CD14-positive monocyte (primary cell): ENCODE results near the gene PGLYRP2. TPM values are rescaled to one million over a fixed set of nuclear protein-coding genes. Genes with fewer than 3 reads are reported as not detected.

Source experiments
- DNase-seq, 3 donors: peaks; one replicate each; pipeline ENCODE4 v3.0.0-alpha.2; 2011 to 2022
- H2AFZ ChIP-seq: 2 replicates; pipeline ENCODE4 v1.6.0; 2012; ENCODE audit warnings: mild to moderate bottlenecking, low read depth, low read length, inconsistent platforms; ENCODE audit not compliant: insufficient read depth, poor library complexity, severe bottlenecking
- H3K27ac ChIP-seq, 2 donors: 1 replicate in 1 of 2; 2 replicates in 1 of 2; pipeline ENCODE4 v1.5.1; 2012 to 2013; ENCODE audit warnings: low read length in 2 of 2, control low read depth in 1 of 2, inconsistent platforms in 1 of 2, low read depth in 1 of 2, mild to moderate bottlenecking in 1 of 2
- H3K27me3 ChIP-seq, 2 donors: one replicate each; pipeline versions ENCODE4 v1.6.0 to v1.6.1; 2011 to 2013; ENCODE audit warnings: low read length in 2 of 2; ENCODE audit not compliant: control insufficient read depth in 2 of 2, insufficient read depth in 2 of 2
- H3K36me3 ChIP-seq, 2 donors: replicated peaks in 1 of 2; 1 replicate in 1 of 2; 2 replicates in 1 of 2; pipeline versions ENCODE4 v1.5.1 to v1.6.1; 2012 to 2013; ENCODE audit warnings: low read length in 2 of 2, control low read depth in 1 of 2, inconsistent platforms in 1 of 2, mild to moderate bottlenecking in 1 of 2; ENCODE audit not compliant: insufficient read depth in 2 of 2, control insufficient read depth in 1 of 2
- H3K4me1 ChIP-seq, 2 donors: 1 replicate in 1 of 2; 2 replicates in 1 of 2; pipeline versions ENCODE4 v1.5.1 to v1.6.1; 2012 to 2013; ENCODE audit warnings: low read length in 2 of 2, control low read depth in 1 of 2, inconsistent platforms in 1 of 2, mild to moderate bottlenecking in 1 of 2, moderate library complexity in 1 of 2; ENCODE audit not compliant: insufficient read depth in 2 of 2, control insufficient read depth in 1 of 2
- H3K4me2 ChIP-seq: replicated peaks from 2 replicates; pipeline ENCODE3; 2012; ENCODE audit warnings: low read length, moderate library complexity, mild to moderate bottlenecking; ENCODE audit not compliant: poor library complexity, severe bottlenecking; ENCODE audit errors: extremely low read depth
- H3K4me3 ChIP-seq, 3 experiments: fragments of 200-600 bp in 1 of 3; sonication (generic) in 1 of 3; replicated peaks in 1 of 3; 1 replicate in 2 of 3; 2 replicates in 1 of 3; pipeline ENCODE4 v1.5.1; 2011 to 2013; ENCODE audit warnings: low read length in 3 of 3, mild to moderate bottlenecking in 3 of 3, control low read depth in 2 of 3, low read depth in 2 of 3, inconsistent platforms in 1 of 3, moderate library complexity in 1 of 3
- H3K79me2 ChIP-seq: 2 replicates; pipeline ENCODE4 v1.6.0; 2012; ENCODE audit warnings: mild to moderate bottlenecking, control low read depth, inconsistent platforms, low read length, moderate library complexity; ENCODE audit not compliant: insufficient read depth
- H3K9ac ChIP-seq: 2 replicates; pipeline ENCODE4 v1.6.0; 2017; ENCODE audit warnings: low read length, mild to moderate bottlenecking; ENCODE audit not compliant: insufficient read depth, poor library complexity, severe bottlenecking
- H3K9me3 ChIP-seq, 2 donors: replicated peaks in 1 of 2; 1 replicate in 1 of 2; 2 replicates in 1 of 2; pipeline versions ENCODE4 v1.5.1 to v1.6.1; 2012 to 2013; ENCODE audit warnings: low read length in 2 of 2, control low read depth in 1 of 2; ENCODE audit not compliant: control insufficient read depth in 1 of 2, insufficient read depth in 1 of 2
- H4K20me1 ChIP-seq: 2 replicates; pipeline ENCODE4 v1.6.0; 2012; ENCODE audit warnings: mild to moderate bottlenecking, low read length, control low read depth, moderate library complexity; ENCODE audit not compliant: insufficient read depth
- H3K27ac Mint-ChIP-seq, 7 donors: one replicate each; pipeline ENCODE4 v1.8.0; 2020; ENCODE audit warnings: mild to moderate bottlenecking in 7 of 7, mixed read lengths in 7 of 7, moderate library complexity in 6 of 7, inconsistent platforms in 2 of 7
- H3K27me3 Mint-ChIP-seq, 3 donors: one replicate each; pipeline ENCODE4 v1.8.0; 2021 to 2022; ENCODE audit warnings: low read depth in 3 of 3, mild to moderate bottlenecking in 3 of 3, mixed read lengths in 3 of 3, moderate library complexity in 3 of 3, inconsistent platforms in 1 of 3
- H3K36me3 Mint-ChIP-seq, 2 donors: one replicate each; pipeline ENCODE4 v1.8.0; 2020; ENCODE audit warnings: mixed read lengths in 2 of 2, inconsistent platforms in 1 of 2, mild to moderate bottlenecking in 1 of 2
- H3K4me1 Mint-ChIP-seq: one replicate; pipeline ENCODE4 v1.8.0; 2020; ENCODE audit warnings: mild to moderate bottlenecking, mixed read lengths
- H3K4me3 Mint-ChIP-seq, 2 donors: one replicate each; pipeline ENCODE4 v1.8.0; 2020; ENCODE audit warnings: mild to moderate bottlenecking in 2 of 2, mixed read lengths in 2 of 2, moderate library complexity in 1 of 2
- H3K9me3 Mint-ChIP-seq, 7 donors: one replicate each; pipeline ENCODE4 v1.8.0; 2020 to 2022; ENCODE audit warnings: mixed read lengths in 7 of 7, mild to moderate bottlenecking in 6 of 7, moderate library complexity in 6 of 7, inconsistent platforms in 2 of 7
- CTCF ChIP-seq: fragments of 200-600 bp; IDR thresholded peaks from one replicate; pipeline ENCODE4 v1.8.0; 2022; ENCODE audit warnings: antibody characterized with exemption, mild to moderate bottlenecking
- WGBS: methylation state at CpG from one replicate; pipeline ENCODE4 v1.1.5; 2013; ENCODE audit warnings: missing lambda C conversion rate; ENCODE audit not compliant: insufficient coverage; 5-methylcytosine and 5-hydroxymethylcytosine counted together
- intact Hi-C, 2 donors: fragments of 100-400 bp; cut with micrococcal nuclease; formaldehyde crosslinking; loops; one replicate each; pipeline versions ENCODE4 v1.15.0 to v1.15.1; 2023
- polyA plus RNA-seq, 3 donors: library from polyadenylated mRNA; depleted of rRNA in 1 of 3; unstranded in 2 of 3; stranded (reverse) in 1 of 3; fragments of 300-500 nt in 2 of 3; fragments of >200 nt in 1 of 3; fragmentation: Illumina TruSeq in 2 of 3; gene quantifications; 1 replicate in 2 of 3; 2 replicates in 1 of 3; pipeline ENCODE4 v1.2.3, GENCODE V29; 2012 to 2021

PGLYRP2 gene
- polyA plus RNA-seq, 3 donors, result 0.03 to 0.32 (median 0.15) TPM

GRCh38 chr19:15502264-15502663, 23.0 kb upstream of the PGLYRP2 start:
- Mint-ChIP-seq H3K4me1 (no peaks in the 10 kb centered on the region), H3K4me3 (no peak overlapping the region), H3K27me3 (peaks cover 17 to 30% (median 20%) of the 10 kb centered on the region in 3 donors), H3K9me3 (peaks cover 0 to 9% (median 3%) of the 10 kb centered on the region in 7 donors), H3K27ac (no peak overlapping the region), H3K36me3 (no peaks in the 10 kb centered on the region)
- intact Hi-C loops, result no loop called here
- peaks cover 0 to 7% of the 10 kb centered on the region in 2 donors for H3K27me3 ChIP-seq
- no peaks in the 10 kb centered on the region for H3K79me2 ChIP-seq
- no peaks in the 10 kb centered on the region for H3K36me3 ChIP-seq
- H3K9ac ChIP-seq, result no peak overlapping the region
- H3K4me3 ChIP-seq, result no peak overlapping the region
- no peak overlapping the region for H2AFZ ChIP-seq
- 38% methylated on average over 1 of the region's 1 CpG for WGBS
- no peak for TF ChIP-seq CTCF
- H3K4me1 ChIP-seq, result no peaks in the 10 kb centered on the region
- no peak overlapping the region for H3K4me2 ChIP-seq
- DNase-seq, result no peak
- no peak overlapping the region for H3K27ac ChIP-seq
- H3K9me3 ChIP-seq, result no peaks in the 10 kb centered on the region
- H4K20me1 ChIP-seq, result no peaks in the 10 kb centered on the region

GRCh38 chr19:15501596-15501995, 22.3 kb upstream of the PGLYRP2 start:
- Histone ChIP-seq H3K79me2 (no peaks in the 10 kb centered on the region), H3K4me2 (no peak overlapping the region), H3K27ac (no peak overlapping the region), H2AFZ (no peak overlapping the region), H3K4me3 (no peak overlapping the region), H4K20me1 (no peaks in the 10 kb centered on the region), H3K36me3 (no peaks in the 10 kb centered on the region), H3K4me1 (no peaks in the 10 kb centered on the region), H3K9me3 (no peaks in the 10 kb centered on the region), H3K27me3 (peaks cover 0 to 3% of the 10 kb centered on the region in 2 donors), H3K9ac (no peak overlapping the region)
- Mint-ChIP-seq H3K36me3 (no peaks in the 10 kb centered on the region), H3K27ac (no peak overlapping the region), H3K27me3 (peaks cover 13 to 26% (median 18%) of the 10 kb centered on the region in 3 donors), H3K4me3 (peak overlapping the region in 1 of 2 donors; percentile 14), H3K9me3 (peaks cover under 1 to 9% (median 3%) of the 10 kb centered on the region in 7 donors), H3K4me1 (no peaks in the 10 kb centered on the region)
- DNase-seq, result no peak
- no CpG with 5 or more reads among the region's 1 CpG for WGBS
- no peak for TF ChIP-seq CTCF
- intact Hi-C loops, result no loop called here
